Iris pigment epithelial cell (primary cell): ENCODE data around the gene EPB41L4A.
A peak's percentile ranks its signal among the peaks of the same experiment; 100 is the strongest.
"Not testable (repeated sequence)": the region's sequence is repeated elsewhere in the genome, so short reads cannot be mapped to it uniquely, and the experiment has no call there.

Experiments
- DNase-seq: peaks from one replicate; pipeline ENCODE4 v3.0.0-alpha.2; 2011; ENCODE audit warnings: low read depth

The EPB41L4A gene

DNA sequence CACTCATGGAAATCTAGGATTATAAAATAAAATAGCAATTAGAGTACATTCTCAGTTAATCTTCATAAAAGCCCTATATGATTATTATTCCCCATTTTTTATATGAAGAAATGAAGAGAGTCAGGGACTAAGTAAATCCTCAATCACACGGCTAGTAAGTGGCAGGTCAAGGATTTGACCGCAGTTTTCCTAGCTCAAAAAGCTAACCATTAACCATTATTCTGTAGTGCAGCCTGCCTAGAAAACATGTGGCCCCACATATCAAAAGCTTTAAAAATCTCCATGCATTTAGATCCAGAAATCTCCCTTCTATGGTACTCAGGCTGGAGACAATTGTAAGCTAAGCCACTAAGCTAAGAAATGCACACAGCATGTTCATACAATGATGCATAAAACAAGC lies 21.4 kb downstream of the EPB41L4A start:
- no peak for DNase-seq

DNA sequence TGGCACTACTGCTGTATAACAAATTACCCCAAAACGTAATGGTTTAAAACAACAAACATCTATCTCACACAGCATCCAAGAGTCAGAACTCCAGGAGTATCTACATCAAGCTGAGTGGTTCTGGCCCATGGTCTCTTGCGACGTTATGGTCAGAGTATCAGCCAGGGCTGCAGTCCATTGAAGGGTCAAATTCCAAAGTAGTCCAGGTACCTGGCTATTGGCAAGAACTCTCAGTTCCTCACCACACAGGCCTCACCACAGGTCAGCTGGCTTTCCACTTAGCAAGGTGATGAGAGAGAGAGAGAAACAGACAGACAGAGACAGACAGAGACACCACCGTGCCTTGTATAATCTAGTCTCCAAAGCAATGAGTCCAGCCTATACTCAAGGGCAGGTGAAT lies 22.6 kb downstream of the EPB41L4A start:
- no peak for DNase-seq

DNA sequence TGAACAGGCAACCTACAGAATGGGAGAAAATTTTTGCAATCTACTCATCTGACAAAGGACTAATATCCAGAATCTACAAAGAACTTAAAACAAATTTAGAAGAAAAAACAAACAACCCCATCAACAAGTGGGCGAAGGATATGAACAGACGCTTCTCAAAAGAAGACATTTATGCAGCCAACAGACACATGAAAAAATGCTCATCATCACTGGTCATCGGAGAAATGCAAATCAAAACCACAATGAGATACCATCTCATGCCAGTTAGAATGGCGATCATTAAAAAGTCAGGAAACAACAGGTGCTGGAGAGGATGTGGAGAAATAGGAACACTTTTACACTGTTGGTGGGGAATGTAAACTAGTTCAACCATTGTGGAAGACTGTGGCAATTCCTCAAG lies 23.8 kb downstream of the EPB41L4A start:
- DNase-seq: not testable (repeated sequence)

DNA sequence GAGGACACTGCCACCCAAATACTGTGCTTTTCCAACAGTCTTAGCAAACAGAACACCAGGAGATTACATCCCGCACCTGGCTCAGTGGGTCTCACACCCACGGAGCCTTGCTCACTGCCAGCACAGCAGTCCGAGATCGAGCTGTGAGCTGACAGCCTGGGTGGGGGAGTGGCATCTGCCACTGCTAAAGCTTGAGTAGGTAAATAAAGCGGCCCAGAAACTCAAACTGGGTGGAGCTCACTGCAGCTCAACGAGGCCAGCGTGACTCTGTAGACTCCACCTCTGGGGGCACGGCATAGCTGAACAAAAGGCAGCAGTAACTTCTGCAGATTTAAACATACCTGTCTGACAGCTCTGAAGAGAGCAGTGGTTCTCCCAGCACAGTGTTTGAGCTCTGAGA lies 28.8 kb downstream of the EPB41L4A start:
- no peak for DNase-seq

DNA sequence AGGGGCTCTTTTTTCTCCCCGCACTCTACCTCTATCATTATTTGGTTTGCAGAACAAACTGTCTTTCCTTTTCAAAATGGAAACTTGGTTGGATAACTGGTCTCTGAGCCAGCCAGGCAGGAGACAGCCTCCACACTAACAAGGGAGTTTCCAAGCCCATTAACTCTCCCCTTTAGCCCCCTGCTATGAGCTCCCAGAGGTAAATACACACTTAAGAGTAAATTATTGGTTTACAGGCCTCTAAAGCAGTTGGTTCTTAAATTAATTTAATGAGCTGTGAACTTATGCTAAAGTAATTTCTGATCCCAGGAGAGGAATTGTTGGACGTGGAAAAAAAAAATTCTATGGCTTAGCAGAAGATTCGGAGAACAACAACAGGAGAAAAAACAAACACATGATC lies 30.3 kb downstream of the EPB41L4A start:
- DNase-seq: no peak

DNA sequence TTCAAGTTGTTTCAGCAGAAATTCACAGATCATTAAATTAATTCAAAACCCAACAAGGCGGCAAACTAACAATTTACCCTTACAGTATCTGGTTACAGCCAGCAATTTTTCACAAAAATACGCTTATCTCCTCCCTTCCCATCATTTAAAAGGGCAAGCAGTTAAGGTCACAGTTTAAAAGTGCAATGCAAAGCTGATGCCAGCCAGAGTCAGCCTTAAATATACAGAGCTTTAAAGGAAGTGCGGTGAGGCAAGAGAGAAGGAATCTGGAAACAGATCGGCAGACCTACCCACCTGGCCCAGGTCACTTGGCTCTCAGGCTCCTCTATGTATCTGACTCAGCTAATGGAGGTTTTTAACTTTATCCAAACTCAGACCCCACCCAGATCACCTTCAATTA lies 31.0 kb downstream of the EPB41L4A start:
- no peak for DNase-seq

DNA sequence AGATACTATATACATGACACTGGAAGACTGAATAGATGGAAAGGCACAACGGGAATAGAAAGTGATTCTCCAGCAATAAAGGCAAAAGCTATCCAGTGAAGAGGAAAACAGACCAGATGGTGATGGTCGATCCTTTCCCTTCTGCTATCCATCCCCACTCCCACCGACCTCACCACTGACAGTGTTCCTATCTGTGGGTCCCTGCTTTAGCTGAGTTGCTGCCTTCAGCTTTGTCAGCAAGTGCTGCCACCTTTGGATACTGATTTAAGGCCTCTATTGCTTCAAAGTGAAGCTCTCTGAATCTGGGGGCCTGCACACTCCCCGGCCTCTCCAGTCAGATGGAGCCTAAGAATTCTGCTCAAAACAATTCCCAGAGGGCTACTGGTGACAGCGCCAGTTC lies 32.3 kb downstream of the EPB41L4A start:
- DNase-seq: no peak

DNA sequence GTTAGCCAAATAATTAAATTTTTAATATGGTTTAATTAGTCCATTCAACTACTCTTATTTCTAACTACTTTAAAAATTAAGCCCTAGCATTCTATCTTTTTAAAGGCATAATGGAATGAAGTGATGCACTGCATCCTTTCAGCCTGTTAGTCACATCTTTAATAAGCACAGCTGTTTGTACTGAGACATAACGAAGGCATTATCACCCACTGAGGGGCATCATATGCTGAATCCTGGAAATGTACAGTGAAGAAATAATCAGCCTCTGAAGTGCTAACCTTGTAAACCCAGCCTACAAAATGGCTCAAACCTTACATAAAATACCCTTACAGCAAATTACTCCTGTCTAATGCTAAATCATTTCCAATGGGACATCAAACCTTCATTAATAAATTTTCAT lies 33.1 kb downstream of the EPB41L4A start:
- no peak for DNase-seq

DNA sequence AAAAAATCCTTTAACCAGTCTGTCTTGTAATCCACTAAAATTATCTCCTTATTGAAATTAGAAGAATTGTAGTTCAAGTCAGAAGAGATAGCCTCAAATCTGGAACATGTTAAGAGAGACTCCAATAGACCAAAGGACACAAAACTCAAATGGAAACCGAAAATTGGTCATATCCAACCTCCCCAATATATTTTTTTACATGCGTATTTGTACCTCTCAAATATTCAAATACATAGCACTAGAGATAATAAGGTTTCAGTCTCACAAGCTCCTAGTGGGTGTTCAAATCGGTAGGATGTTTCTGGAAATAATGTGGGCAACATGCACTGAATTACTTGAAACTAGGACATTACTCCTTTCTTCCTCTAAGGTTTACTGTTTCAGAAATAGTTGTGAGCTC lies 33.5 kb downstream of the EPB41L4A start:
- DNase-seq: no peak

DNA sequence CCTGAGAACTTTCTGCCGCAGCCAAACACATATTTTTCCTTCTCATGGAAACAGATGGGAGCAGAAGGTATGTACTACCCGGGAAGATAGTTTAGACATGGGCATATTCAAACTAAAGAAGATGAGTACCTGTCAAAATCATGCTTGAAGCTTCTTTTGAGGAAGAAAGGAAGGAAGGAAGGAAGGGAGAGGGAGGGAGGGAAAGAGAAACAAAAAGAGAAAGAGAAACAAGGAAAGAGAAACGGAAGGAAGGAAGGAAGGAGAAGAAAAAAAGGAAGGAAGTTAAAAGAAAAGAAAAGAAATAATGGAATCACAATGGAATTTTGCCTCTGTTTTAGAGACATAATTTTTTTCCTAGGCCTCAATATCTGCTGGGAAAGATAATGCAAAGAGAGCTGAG lies 34.6 kb downstream of the EPB41L4A start:
- DNase-seq: no peak

DNA sequence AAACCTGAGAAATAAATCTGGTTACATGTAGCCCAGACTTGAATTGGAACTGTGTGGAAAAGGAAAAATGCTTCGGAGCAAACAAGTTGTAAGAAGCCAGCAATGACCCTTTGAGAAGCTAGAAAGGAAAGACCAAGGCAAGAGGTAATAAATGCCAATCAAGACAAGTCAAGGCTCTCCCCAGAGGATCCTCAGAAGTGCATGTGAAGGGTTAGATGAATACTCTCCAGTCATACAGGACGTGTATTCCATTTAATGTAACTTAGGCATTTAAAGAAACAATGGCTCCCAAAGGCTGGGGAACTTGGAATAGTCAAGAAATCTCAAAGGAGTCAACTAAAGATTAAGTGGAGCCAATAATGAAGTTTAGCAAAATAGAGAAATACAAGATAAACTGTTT lies 36.2 kb downstream of the EPB41L4A start:
- no peak for DNase-seq

DNA sequence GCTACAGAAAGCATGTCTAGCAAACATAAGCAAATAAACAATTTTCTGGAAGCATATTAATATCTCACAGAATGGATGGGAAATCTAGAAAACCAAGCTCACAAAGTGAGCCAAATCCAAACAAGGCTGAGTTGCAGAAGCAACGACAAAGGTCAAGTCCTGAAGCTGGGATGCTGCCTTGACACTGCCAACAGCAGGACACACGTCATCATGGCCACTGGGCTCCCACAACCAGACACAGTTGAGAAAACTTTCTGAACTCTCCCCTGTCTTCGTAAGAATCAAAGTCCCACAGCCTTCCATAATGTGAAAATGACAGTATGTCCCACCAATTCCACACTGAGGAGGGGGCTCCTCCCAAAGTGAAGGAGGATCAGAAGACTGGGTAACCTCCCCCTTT lies 37.6 kb downstream of the EPB41L4A start:
- DNase-seq: no peak

DNA sequence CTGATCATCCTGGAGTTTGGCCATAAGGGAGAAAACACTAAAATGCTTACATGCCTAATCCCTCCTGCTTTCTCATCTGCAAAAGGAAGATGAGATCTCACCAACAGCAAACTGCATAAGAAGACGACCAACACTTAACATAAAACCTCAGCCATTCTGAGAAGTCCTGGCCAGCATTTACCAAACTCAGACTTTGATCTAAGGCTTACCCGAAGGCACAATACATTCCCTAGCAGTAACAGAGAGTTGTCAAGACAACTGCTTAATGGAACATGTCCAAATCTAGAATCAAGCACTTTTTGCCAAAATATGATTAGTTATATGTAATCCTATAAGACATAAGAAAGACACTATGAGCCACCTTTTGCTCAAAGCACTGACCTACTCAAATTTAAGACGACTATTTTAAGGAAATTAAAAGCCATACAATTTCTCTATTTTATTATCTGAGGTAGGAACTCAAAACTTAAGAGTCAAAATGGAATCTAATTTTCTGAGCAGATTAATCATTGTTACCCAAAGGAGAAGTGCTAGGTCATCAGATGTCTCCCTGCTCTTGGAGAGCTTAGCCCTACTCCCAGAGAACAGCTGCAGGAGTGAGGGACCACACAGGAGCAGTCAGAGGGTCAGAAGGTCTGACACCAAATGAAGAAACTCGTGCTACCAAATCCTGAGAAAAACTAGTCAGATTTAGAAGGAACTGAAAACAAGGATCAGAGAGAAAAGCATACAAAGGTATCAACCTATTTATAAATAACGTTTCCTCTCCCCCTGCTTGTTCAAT lies 39.3 kb downstream of the EPB41L4A start:
- no peak for DNase-seq

DNA sequence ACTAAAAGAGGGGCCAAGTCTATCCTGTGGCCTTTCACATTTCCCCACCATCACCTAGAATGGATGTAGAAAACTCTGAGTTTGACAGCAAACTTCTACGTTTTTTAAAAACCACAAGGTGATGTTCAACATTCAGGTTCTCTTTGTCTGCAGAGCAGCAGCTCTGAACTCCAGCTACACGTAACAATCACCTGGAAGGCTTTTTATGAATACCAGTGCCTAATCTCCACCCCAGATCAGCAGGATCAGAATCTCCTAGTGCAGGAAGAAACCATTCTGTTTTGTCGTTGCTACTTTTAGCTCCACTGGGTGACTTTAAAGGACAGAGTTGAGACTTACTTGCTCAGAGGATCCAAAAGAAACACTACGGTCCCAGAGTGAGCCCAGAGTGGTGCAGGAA lies 44.3 kb downstream of the EPB41L4A start:
- no peak for DNase-seq

DNA sequence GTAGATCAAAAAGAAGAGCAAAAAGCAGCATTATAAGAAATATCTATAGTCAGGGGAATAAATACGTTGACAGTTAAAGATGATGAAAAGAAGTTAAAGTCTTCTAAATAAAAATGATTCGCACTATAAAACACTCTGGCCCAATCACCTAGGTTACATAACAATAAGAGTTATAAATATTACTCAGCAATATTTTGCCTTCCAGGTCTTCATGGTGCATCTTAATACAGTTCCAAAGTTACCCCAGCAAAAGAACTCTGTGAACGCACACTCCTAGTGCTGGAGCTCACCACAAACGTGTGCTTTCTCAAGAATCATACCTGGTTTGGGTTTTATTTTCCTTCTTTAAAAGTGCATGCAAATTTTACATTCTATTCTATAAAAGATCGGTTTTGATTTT lies 44.7 kb downstream of the EPB41L4A start:
- no peak for DNase-seq

DNA sequence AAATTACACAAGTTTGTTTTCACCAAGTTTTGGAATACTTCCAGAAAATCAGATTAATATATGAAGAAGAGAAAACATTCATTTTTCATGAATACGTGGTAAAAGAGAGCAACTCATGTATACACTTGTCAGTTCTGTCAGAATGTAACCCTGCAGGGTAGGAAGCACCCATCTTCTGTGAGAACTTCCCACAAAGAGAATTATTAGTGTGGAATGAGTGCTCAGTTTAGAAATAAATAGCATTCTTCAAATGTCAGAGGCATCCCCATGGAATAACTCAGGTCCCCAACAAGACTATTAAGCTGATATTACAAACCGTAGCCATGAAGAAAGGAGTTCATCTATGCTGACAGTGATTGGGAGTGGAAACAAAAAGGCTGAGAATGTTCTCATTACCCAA lies 45.2 kb downstream of the EPB41L4A start:
- no peak for DNase-seq

DNA sequence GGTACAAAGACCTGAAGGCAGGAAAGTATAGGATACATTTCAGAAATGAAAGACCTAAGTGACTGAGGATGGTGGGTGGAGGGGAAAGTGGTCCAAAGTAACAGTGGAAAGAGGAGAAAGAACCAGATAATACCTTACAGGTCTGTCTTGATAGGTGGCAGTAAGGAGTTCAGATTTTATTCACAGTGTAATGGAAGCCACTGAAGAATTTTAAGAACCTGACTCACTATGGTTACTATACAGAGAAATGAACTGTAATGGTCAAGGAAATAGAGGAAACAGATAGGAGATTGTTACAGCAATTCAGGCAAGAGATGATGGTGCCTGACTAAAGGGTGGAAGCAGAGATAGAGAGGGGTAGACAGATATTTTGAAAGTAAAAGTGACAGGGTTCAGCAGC lies 46.5 kb downstream of the EPB41L4A start:
- no peak for DNase-seq

DNA sequence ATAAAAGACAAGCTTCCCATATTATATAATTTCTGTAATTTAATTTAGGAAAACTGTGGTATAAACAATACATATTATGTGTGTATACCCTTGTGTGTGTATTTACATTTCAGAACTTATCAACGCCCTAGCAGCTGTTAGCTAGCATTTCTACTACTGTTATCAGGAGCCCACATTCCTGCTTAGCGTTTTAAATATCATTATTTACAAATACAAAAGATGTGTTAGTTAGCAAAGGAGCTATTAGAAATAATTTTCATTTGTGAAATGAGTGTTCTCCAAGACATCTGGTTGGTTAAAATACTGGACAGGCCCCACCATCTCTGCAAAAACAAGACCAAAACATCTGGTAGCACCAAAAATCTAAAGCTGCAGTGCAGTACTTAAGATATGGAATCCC lies 48.0 kb downstream of the EPB41L4A start:
- DNase-seq: no peak

DNA sequence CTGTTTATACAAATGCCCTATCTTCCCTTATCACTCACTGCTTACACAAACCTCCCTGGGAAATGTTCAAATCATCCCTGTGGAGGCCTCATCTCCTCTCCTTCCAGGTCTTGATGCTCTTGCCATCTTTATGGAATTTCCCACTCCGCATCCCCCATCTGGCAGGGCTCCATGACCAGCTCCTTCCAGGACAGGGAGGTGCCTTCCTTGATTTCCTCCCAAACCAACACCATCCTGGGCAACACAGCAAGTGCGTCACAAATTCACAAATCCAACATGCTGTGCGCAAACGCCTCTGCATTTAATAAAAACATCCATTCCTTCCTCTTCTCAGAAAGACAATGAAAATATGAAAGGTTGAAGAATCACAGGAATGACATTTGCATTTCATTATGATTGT lies 51.7 kb downstream of the EPB41L4A start:
- no peak for DNase-seq

DNA sequence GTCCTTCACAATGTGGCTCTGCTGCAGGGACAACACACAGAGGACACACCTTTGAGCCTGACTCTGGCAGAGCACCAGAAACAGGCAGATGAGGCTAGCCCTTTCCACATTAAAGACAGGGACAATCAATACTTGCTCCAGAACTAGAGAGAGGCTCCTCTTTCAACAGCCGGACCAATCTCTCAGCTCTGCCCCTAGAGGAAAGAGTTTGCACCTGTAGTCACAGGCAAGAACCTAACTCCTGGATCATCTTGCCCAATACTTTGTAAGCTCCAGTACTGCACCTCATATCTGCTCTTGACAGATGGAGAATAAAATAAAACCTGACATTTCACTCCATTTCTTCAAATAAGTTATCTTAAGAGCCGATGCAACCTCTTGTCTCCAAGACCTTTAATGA lies 52.1 kb downstream of the EPB41L4A start:
- DNase-seq: peak; percentile 5

DNA sequence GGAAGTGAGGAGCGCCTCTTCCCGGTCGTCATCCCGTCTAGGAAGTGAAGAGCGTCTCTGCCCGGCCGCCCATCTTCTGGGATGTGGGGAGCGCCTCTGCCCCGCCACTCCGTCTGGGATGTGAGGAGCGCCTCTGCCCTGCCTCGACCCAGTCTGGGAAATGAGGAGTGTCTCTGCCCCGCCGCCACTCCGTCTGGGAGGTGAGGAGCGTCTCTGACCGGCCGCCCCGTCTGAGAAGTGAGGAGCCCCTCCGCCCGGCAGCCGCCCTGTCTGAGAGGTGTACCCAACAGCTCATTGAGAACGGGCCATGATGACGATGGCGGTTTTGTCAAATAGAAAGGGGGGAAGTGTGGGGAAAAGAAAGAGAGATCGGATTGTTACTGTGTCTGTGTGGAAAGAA lies 58.3 kb downstream of the EPB41L4A start:
- DNase-seq: not testable (repeated sequence)

DNA sequence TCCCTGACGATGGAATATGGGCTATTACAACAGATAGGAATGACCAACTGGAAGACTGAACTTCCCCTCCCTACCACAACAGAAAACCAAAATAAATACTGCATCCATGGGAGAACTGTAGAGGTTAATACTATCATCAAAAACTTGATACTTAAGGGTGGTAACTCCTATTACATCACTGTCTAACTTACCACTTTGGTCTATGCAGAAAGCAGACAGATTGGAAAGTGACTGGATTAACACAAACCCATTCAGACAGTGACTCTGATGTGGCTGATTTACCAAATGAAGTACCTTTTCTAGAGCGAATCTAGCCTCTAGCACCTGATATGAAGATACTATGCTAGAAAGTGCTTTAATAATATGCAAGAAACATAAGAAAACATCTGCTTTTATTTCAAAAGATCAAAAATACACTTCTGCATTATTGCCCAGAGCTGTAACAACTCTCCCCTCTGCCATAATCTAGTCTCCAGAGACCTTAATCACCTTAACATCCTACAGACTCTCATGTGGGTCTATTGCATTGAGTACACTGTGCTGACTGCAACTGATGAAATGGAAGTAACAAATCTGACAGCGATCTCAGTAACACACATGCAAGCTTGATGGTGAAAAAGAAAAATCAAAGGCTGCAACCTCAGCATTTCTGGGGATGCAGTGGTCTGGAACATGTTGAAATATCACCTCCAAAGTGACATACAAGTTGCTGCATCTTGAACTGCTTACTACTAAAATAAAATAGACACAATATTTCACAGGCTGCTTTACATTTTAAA lies 62.7 kb downstream of the EPB41L4A start:
- no peak for DNase-seq

DNA sequence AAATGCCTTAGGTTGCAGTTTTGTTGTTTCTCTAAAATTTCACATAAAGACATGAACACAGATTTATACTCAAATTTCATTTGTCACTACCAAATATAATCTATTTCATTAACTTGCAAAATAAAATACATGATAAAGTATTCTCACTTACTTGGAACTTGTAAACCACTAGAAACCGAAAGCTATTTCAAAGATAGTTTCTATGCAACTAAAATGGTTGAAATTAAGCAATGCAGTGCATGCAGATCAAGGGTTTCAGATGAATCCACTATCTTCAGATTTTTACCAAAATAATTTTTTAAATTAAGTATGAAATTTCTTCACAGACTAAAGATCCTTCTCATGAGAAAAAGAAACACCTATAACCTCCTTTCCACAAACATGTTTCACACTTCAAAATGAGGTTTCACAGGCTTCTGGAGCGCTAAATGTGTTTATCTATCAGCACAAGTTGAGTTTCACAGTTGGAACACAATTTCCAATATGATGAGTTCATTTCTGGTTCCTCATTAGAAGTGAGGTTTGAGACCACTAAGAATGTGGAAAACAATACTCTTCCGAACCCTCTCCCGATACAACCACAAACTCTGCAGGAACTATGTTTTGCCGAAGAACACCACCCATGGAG lies 63.9 kb downstream of the EPB41L4A start:
- no peak for DNase-seq
